A673 (cell line): ENCODE results near the gene HMCN2. TPM values are rescaled to one million over a fixed set of nuclear protein-coding genes. Genes with fewer than 3 reads are reported as not detected.

Source experiments
- BruUV-seq: library from RNA; stranded (reverse); fragments of 400-500 nt; replicated peaks from 2 replicates; lab custom pipeline; 2021; lab: Mats Ljungman, UMichigan
- CTCF ChIA-PET: fragments of 300-600 bp; sonication (Branson Sonifier 250); formaldehyde crosslinking; loops from one replicate; lab custom pipeline; 2022; ENCODE audit warnings: antibody characterized with exemption; lab: Charles Lee
- POLR2A ChIA-PET: fragments of 300-600 bp; sonication (Branson Sonifier 250); formaldehyde crosslinking; loops from one replicate; lab custom pipeline; 2022; ENCODE audit warnings: antibody characterized with exemption; ENCODE audit not compliant: low non-redundant PET; lab: Charles Lee
- DNase-seq: peaks from one replicate; pipeline ENCODE4 v3.0.0-alpha.2; 2015; ENCODE audit warnings: low spot score
- H3K27ac ChIP-seq: fragments of 200-600 bp; sonication (generic); 2 replicates; pipeline ENCODE4 v1.5.1; 2016; ENCODE audit warnings: mixed run types, low read depth, mild to moderate bottlenecking, mixed read lengths, antibody characterized with exemption, low read length; ENCODE audit not compliant: poor library complexity, severe bottlenecking
- H3K27me3 ChIP-seq: fragments of 200-600 bp; sonication (generic); replicated peaks from 2 replicates; pipeline ENCODE4 v1.6.1; 2017; ENCODE audit warnings: mixed run types, low read depth, mild to moderate bottlenecking, mixed read lengths, antibody characterized with exemption, low read length; ENCODE audit not compliant: insufficient read depth, poor library complexity
- H3K36me3 ChIP-seq: fragments of 200-600 bp; sonication (generic); 2 replicates; pipeline ENCODE4 v1.6.1; 2016; ENCODE audit warnings: mixed run types, mild to moderate bottlenecking, mixed read lengths, antibody characterized with exemption, low read length; ENCODE audit not compliant: insufficient read depth, poor library complexity, severe bottlenecking
- H3K4me1 ChIP-seq: fragments of 200-600 bp; sonication (generic); 2 replicates; pipeline ENCODE4 v1.6.1; 2017; ENCODE audit warnings: mixed run types, mild to moderate bottlenecking, mixed read lengths, antibody characterized with exemption, low read length; ENCODE audit not compliant: insufficient read depth, poor library complexity, severe bottlenecking
- H3K4me3 ChIP-seq: fragments of 200-600 bp; sonication (generic); 2 replicates; pipeline ENCODE4 v1.5.1; 2016; ENCODE audit warnings: low read depth, mixed run types, mild to moderate bottlenecking, mixed read lengths, low read length; ENCODE audit not compliant: poor library complexity, severe bottlenecking
- H3K9me3 ChIP-seq: fragments of 200-600 bp; sonication (generic); 2 replicates; pipeline ENCODE4 v1.6.1; 2016; ENCODE audit warnings: mixed run types, low read depth, mild to moderate bottlenecking, mixed read lengths, antibody characterized with exemption, low read length; ENCODE audit not compliant: poor library complexity, severe bottlenecking
- EZH2 ChIP-seq: fragments of 200-600 bp; sonication (generic); IDR thresholded peaks from 2 replicates; pipeline ENCODE4 v1.6.1; 2017; ENCODE audit warnings: borderline replicate concordance, low read depth, mild to moderate bottlenecking, mixed read lengths, antibody characterized with exemption, low read length; ENCODE audit not compliant: poor library complexity, severe bottlenecking
- intact Hi-C: fragments of 100-400 bp; cut with micrococcal nuclease; formaldehyde crosslinking; loops from one replicate; pipeline ENCODE4 v1.10.0; 2022; ENCODE audit not compliant: unreplicated experiment
- total RNA-seq: library from RNA; stranded (reverse); gene quantifications from 2 replicates; pipeline ENCODE4 v1.2.3, GENCODE V29; 2021
- TF ChIP-seq, protein P1 (sequence below): fragments of 300-800, 200-600 bp; sonication (generic); conservative IDR thresholded peaks from 2 replicates; pipeline ENCODE4 v1.5.1; 2017; ENCODE audit warnings: low read depth, mild to moderate bottlenecking, antibody characterized with exemption, low read length, moderate library complexity, mixed read lengths

HMCN2 gene
- total RNA-seq, 1 experiment from 2014 or later = 0.28 TPM

DNA sequence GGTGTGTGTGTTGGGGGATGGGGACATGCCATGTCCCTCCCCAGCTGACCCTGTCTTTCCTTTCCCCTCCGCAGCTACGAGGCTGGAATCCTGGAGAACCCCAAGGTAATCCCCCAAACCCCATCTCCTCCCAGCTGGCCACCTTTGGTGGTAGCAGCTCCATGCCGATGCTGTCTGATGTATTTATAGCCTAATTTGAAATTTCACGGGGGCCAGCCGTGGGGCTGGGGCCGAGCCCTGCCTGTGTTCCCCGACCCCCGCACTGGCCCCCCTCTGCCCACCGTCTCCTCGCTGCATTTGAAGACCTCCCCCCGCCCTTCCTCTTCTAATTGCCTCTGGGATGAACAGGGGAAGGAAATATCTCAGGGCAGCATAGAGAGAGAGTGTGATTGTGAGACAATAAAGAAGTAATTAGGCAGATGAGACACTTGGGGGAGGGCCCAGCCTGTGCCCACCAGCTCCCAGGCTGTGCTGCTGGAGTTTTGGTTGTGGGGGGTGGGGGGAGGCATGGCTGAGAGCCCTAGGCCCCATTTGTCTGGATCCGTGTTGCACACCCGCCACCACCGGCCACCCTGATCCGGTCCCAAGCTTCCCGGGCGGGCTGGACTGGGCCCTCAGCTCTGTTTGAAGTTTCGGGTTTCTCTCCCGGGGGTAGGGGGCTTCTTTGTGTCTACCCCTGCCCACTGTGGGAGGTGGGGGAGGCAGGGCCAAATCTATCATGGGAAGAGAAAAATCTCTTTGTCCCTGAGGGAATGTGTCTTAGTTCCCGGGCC, 206.0 kb downstream of the HMCN2 start:
- Histone ChIP-seq H3K27ac (peak overlapping the region; percentile 8), H3K36me3 (no peaks in the 10 kb centered on the region), H3K4me3 (no peak overlapping the region), H3K27me3 (no peaks in the 10 kb centered on the region), H3K9me3 (no peaks in the 10 kb centered on the region), H3K4me1 (peaks cover 9% of the 10 kb centered on the region)
- ChIA-PET CTCF (no interaction called here), POLR2A (no interaction called here)
- BruUV-seq = no TSS peak
- TF ChIP-seq, protein P1, sequence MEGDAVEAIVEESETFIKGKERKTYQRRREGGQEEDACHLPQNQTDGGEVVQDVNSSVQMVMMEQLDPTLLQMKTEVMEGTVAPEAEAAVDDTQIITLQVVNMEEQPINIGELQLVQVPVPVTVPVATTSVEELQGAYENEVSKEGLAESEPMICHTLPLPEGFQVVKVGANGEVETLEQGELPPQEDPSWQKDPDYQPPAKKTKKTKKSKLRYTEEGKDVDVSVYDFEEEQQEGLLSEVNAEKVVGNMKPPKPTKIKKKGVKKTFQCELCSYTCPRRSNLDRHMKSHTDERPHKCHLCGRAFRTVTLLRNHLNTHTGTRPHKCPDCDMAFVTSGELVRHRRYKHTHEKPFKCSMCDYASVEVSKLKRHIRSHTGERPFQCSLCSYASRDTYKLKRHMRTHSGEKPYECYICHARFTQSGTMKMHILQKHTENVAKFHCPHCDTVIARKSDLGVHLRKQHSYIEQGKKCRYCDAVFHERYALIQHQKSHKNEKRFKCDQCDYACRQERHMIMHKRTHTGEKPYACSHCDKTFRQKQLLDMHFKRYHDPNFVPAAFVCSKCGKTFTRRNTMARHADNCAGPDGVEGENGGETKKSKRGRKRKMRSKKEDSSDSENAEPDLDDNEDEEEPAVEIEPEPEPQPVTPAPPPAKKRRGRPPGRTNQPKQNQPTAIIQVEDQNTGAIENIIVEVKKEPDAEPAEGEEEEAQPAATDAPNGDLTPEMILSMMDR = no peak
- TF ChIP-seq EZH2 = no peak
- intact Hi-C loops = no loop called here
- no peak for DNase-seq

DNA sequence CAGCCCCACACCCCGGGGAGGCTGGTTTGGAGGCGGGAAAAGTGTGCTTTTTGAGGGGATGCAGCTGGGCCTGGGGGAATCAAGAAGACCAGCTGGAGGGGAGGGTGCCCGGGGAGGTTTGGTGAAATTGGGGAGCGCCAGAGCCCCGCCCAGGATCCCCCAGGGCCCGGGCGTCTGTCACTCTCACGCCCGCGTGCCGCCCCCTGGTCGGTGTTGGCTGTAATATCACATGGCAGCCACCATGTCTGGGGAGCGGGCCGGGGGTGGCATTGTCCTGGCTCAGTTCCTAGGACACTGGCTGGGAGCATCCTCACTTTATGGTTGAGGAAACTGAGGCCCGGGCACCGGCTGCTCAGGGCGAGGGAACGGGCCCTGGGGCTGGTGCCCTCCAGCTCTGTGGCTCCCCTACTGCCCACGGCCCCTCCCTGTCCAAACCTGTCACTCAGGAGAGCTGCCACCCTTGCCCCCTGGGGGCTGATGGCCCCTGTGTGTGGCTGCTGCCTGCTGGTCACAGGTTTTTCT, 206.7 kb downstream of the HMCN2 start:
- no peak for TF ChIP-seq EZH2
- TF ChIP-seq, protein P1 = no peak
- Histone ChIP-seq H3K27ac (no peak overlapping the region), H3K36me3 (no peaks in the 10 kb centered on the region), H3K27me3 (no peaks in the 10 kb centered on the region), H3K4me1 (peaks cover 9% of the 10 kb centered on the region), H3K9me3 (no peaks in the 10 kb centered on the region), H3K4me3 (no peak overlapping the region)
- DNase-seq = no peak
- ChIA-PET CTCF (interaction anchor here (0.6 kb wide), 1 partner anchor 1341 kb away, joined by 3 read pairs; no protein-coding TSS in a partner anchor), POLR2A (no interaction called here)
- intact Hi-C loops = no loop called here
- BruUV-seq = no TSS peak

DNA sequence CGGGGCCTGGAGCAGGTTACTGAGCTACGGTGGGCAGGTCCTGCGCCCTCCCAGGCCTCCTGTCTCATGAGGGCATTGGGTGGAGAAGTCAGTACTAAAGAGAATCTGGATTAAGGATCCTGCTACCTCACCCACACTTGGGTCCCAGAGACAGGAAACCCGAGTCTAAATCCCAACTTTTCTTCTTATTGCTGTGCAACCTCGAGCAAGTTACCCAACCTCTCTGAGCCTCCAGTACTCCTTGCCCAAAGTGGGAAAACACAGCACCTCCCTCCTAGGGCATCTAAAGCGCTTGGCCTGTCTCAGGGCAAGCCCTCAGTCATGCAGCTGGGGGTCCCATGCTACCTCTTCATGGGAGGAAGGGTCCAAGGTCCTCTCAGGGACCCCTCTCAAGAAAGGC, 207.4 kb downstream of the HMCN2 start:
- H3K9me3 ChIP-seq = no peaks in the 10 kb centered on the region
- H3K36me3 ChIP-seq = no peaks in the 10 kb centered on the region
- POLR2A ChIA-PET = no interaction called here
- DNase-seq = no peak
- no peaks in the 10 kb centered on the region for H3K27me3 ChIP-seq
- H3K27ac ChIP-seq = no peak overlapping the region
- CTCF ChIA-PET = no interaction called here
- no peak overlapping the region for H3K4me3 ChIP-seq
- peaks cover 9% of the 10 kb centered on the region for H3K4me1 ChIP-seq
- BruUV-seq = no TSS peak
- TF ChIP-seq, protein P1 = no peak
- no peak for TF ChIP-seq EZH2
- intact Hi-C loops = no loop called here
